Ammon's horn (tissue), 1 donor: Measurements from ENCODE around the gene PTPRD.

Experiments used
- DNase-seq: peaks from one replicate; pipeline ENCODE4 v3.0.0-alpha.2; 2016; ENCODE audit warnings: low spot score

Gene PTPRD

GRCh38 chr9:10612641-10613398 is at the start of gene PTPRD:
TSS of gene PTPRD (minus strand) at chr9:10613002.
- DNase-seq = peak; percentile 36

GRCh38 chr9:10661994-10662393 is 49.2 kb upstream of the PTPRD start:
- no peak for DNase-seq

GRCh38 chr9:10661376-10661775 is 48.6 kb upstream of the PTPRD start:
- DNase-seq = no peak

GRCh38 chr9:10651012-10651411 is 38.2 kb upstream of the PTPRD start:
- DNase-seq = no peak

- no peak for DNase-seq
Measured at GRCh38 chr9:10649076-10649475, 36.3 kb upstream of the PTPRD start.

- no peak for DNase-seq
Measured at GRCh38 chr9:10633785-10634184, 21.0 kb upstream of the PTPRD start.

- DNase-seq = peak; percentile 5
Measured at GRCh38 chr9:10614196-10614800, 1.5 kb upstream of the PTPRD start.

- DNase-seq = peak; percentile 12
Measured at GRCh38 chr9:10613419-10613818, 617 bp upstream of the PTPRD start.

GRCh38 chr9:10605388-10605787 is 7.4 kb downstream of the PTPRD start:
- DNase-seq = no peak

GRCh38 chr9:10604927-10605326 is 7.9 kb downstream of the PTPRD start:
- DNase-seq = no peak

- DNase-seq = no peak
Measured at GRCh38 chr9:10597801-10598200, 15.0 kb downstream of the PTPRD start.

- DNase-seq = no peak
Measured at GRCh38 chr9:10594482-10594881, 18.3 kb downstream of the PTPRD start.

- no peak for DNase-seq
Measured at GRCh38 chr9:10586407-10586806, 26.4 kb downstream of the PTPRD start.

- no peak for DNase-seq
Measured at GRCh38 chr9:10571699-10572098, 41.1 kb downstream of the PTPRD start.

GRCh38 chr9:10566848-10567247 is 46.0 kb downstream of the PTPRD start:
- no peak for DNase-seq

GRCh38 chr9:10562581-10563343 is 50.0 kb downstream of the PTPRD start:
- no peak for DNase-seq

GRCh38 chr9:10548348-10548747 is 64.5 kb downstream of the PTPRD start:
- no peak for DNase-seq

- DNase-seq = no peak
Measured at GRCh38 chr9:10538073-10538472, 74.7 kb downstream of the PTPRD start.

- DNase-seq = no peak
Measured at GRCh38 chr9:10534850-10535249, 78.0 kb downstream of the PTPRD start.

GRCh38 chr9:10525972-10526371 is 86.8 kb downstream of the PTPRD start:
- no peak for DNase-seq

- no peak for DNase-seq
Measured at GRCh38 chr9:10523164-10523563, 89.6 kb downstream of the PTPRD start.

GRCh38 chr9:10512144-10512543 is 100.7 kb downstream of the PTPRD start:
- DNase-seq = no peak

GRCh38 chr9:10488937-10489336 is 123.9 kb downstream of the PTPRD start:
- no peak for DNase-seq
